Activated CD4-positive, alpha-beta memory T cell treated with anti-CD3 and anti-CD28 coated beads for 36 hours (primary cell): ENCODE measurements around the gene RBM39. TPM values are rescaled to one million over a fixed set of nuclear protein-coding genes. Genes with fewer than 3 reads are reported as not detected.

Source experiments
- CTCF ChIA-PET: fragments of 350-600 bp; sonication (Branson Sonifier 250); formaldehyde crosslinking; loops from one replicate; lab custom pipeline; 2021; ENCODE audit warnings: antibody characterized with exemption, inconsistent platforms; lab: Charles Lee
- POLR2A ChIA-PET: fragments of 350-600 bp; sonication (Branson Sonifier 250); formaldehyde crosslinking; loops from one replicate; lab custom pipeline; 2021; ENCODE audit warnings: antibody characterized with exemption; lab: Charles Lee
- DNase-seq: peaks from one replicate; pipeline ENCODE4 v3.0.0-alpha.2; 2020
- H3K27ac Mint-ChIP-seq: one replicate; pipeline ENCODE4 v1.8.0; 2021; ENCODE audit warnings: mixed read lengths
- H3K27me3 Mint-ChIP-seq: one replicate; pipeline ENCODE4 v1.8.0; 2021; ENCODE audit warnings: mixed read lengths
- H3K36me3 Mint-ChIP-seq: one replicate; pipeline ENCODE4 v1.8.0; 2021; ENCODE audit warnings: mixed read lengths
- H3K4me1 Mint-ChIP-seq: one replicate; pipeline ENCODE4 v1.8.0; 2021; ENCODE audit warnings: low read depth, mixed read lengths
- H3K4me3 Mint-ChIP-seq: one replicate; pipeline ENCODE4 v1.8.0; 2021; ENCODE audit warnings: mild to moderate bottlenecking, mixed read lengths
- H3K9me3 Mint-ChIP-seq: one replicate; pipeline ENCODE4 v1.8.0; 2021; ENCODE audit warnings: mixed read lengths
- intact Hi-C: fragments of 100-400 bp; cut with micrococcal nuclease; formaldehyde crosslinking; loops from one replicate; pipeline ENCODE4 v1.15.1; 2023
- total RNA-seq, 2 experiments: library from RNA; stranded (reverse); gene quantifications; one replicate each; pipeline ENCODE4 v1.2.3, GENCODE V29; 2021

RBM39 gene
- total RNA-seq, 2 experiments from 2014 or later: 243 to 259 TPM

- Mint-ChIP-seq H3K9me3 (no peaks in the 10 kb centered on the region), H3K36me3 (peaks cover 29% of the 10 kb centered on the region), H3K27me3 (no peaks in the 10 kb centered on the region), H3K4me1 (peaks cover 54% of the 10 kb centered on the region), H3K4me3 (peak overlapping the region; percentile 91), H3K27ac (peak overlapping the region; percentile 98)
- CTCF ChIA-PET: interaction anchor here (1.9 to 6.3 kb wide), 4 partner anchors 10 to 62 kb away, joined by 4 to 70 read pairs (median 8); partner anchors contain the start of genes NFS1, ROMO1 and SPAG4
- intact Hi-C loops: loop anchor here (1.0 to 5.0 kb wide), 5 partner anchors 80 to 360 kb away; partner anchors contain the start of genes CEP250, ERGIC3, PHF20 and RBM39
- DNase-seq: peak; percentile 35
- POLR2A ChIA-PET: interaction anchor here (1.7 to 6.8 kb wide), 4 partner anchors 44 to 208 kb away, joined by 6 to 93 read pairs (median 24); partner anchors contain the start of genes CEP250, PHF20, RBM39 and SPAG4
Measured at GRCh38 chr20:35662551-35662950, 79.5 kb downstream of the RBM39 start.

- Mint-ChIP-seq H3K4me3 (peak overlapping the region; percentile 91), H3K4me1 (peaks cover 61% of the 10 kb centered on the region), H3K27me3 (no peaks in the 10 kb centered on the region), H3K9me3 (no peaks in the 10 kb centered on the region), H3K27ac (peak overlapping the region; percentile 98), H3K36me3 (peaks cover 35% of the 10 kb centered on the region)
- CTCF ChIA-PET: interaction anchor here (1.5 to 6.3 kb wide), 3 partner anchors 43 to 292 kb away, joined by 3 to 70 read pairs (median 7); partner anchors contain the start of genes SCAND1 and SPAG4
- POLR2A ChIA-PET: interaction anchor here (1.2 to 6.8 kb wide), 4 partner anchors 39 to 171 kb away, joined by 3 to 93 read pairs (median 22); partner anchors contain the start of genes RBM39 and SPAG4
- DNase-seq: no peak
- intact Hi-C loops: loop anchor here (1.0 to 5.0 kb wide), 9 partner anchors 12 to 387 kb away; partner anchors contain the start of genes CEP250, ERGIC3, PHF20 and RBM39
Measured at GRCh38 chr20:35661908-35662307, 80.2 kb downstream of the RBM39 start.

- Mint-ChIP-seq H3K27me3 (no peaks in the 10 kb centered on the region), H3K4me3 (peak overlapping the region; percentile 91), H3K4me1 (peaks cover 64% of the 10 kb centered on the region), H3K9me3 (no peaks in the 10 kb centered on the region), H3K36me3 (peaks cover 37% of the 10 kb centered on the region), H3K27ac (peak overlapping the region; percentile 89)
- intact Hi-C loops: loop anchor here (1.0 to 5.0 kb wide), 8 partner anchors 11 to 388 kb away; partner anchors contain the start of genes CEP250, ERGIC3 and PHF20
- CTCF ChIA-PET: interaction anchor here (0.6 to 6.3 kb wide), 4 partner anchors 43 to 1121 kb away, joined by 3 to 70 read pairs (median 5); partner anchors contain the start of genes SCAND1 and SPAG4
- DNase-seq: no peak
- POLR2A ChIA-PET: interaction anchor here (0.5 to 6.8 kb wide), 8 partner anchors 9 to 170 kb away, joined by 3 to 93 read pairs (median 5); partner anchors contain the start of genes RBM39 and SPAG4
Measured at GRCh38 chr20:35661053-35661452, 81.0 kb downstream of the RBM39 start.

GRCh38 chr20:35660122-35660937 lies 81.7 kb downstream of the RBM39 start:
- Mint-ChIP-seq H3K4me1 (peaks cover 66% of the 10 kb centered on the region), H3K4me3 (peak overlapping the region; percentile 55), H3K36me3 (peaks cover 37% of the 10 kb centered on the region), H3K9me3 (no peaks in the 10 kb centered on the region), H3K27me3 (no peaks in the 10 kb centered on the region), H3K27ac (peak overlapping the region; percentile 89)
- intact Hi-C loops: loop anchor here (1.0 to 5.0 kb wide), 8 partner anchors 14 to 388 kb away; partner anchors contain the start of genes CEP250, ERGIC3 and PHF20
- CTCF ChIA-PET: interaction anchor here (1.5 to 6.3 kb wide), 3 partner anchors 42 to 294 kb away, joined by 3 to 70 read pairs (median 7); partner anchors contain the start of genes SCAND1 and SPAG4
- POLR2A ChIA-PET: interaction anchor here (0.6 to 6.8 kb wide), 8 partner anchors 8 to 170 kb away, joined by 3 to 93 read pairs (median 4); partner anchors contain the start of genes RBM39 and SPAG4
- DNase-seq: peak; percentile 72

GRCh38 chr20:35657271-35657670 lies 84.8 kb downstream of the RBM39 start:
- Mint-ChIP-seq H3K27ac (peak overlapping the region; percentile 30), H3K9me3 (no peaks in the 10 kb centered on the region), H3K36me3 (peaks cover 27% of the 10 kb centered on the region), H3K4me3 (no peak overlapping the region), H3K27me3 (no peaks in the 10 kb centered on the region), H3K4me1 (peaks cover 54% of the 10 kb centered on the region)
- POLR2A ChIA-PET: no interaction called here
- CTCF ChIA-PET: interaction anchor here (1.4 to 1.6 kb wide), 3 partner anchors 38 to 194 kb away, joined by 3 to 5 read pairs (median 5); no protein-coding TSS in a partner anchor
- intact Hi-C loops: no loop called here
- no peak for DNase-seq

GRCh38 chr20:35654415-35654814 lies 87.6 kb downstream of the RBM39 start:
- ChIA-PET CTCF (interaction anchor here (0.9 kb wide), 1 partner anchor 190 kb away, joined by 3 read pairs; no protein-coding TSS in a partner anchor), POLR2A (interaction anchor here (1.4 to 1.7 kb wide), 2 partner anchors 10 to 12 kb away, joined by 3 to 7 read pairs; partner anchors contain the start of genes CPNE1 and RBM12)
- Mint-ChIP-seq H3K9me3 (no peaks in the 10 kb centered on the region), H3K27me3 (no peaks in the 10 kb centered on the region), H3K4me3 (no peak overlapping the region), H3K4me1 (peaks cover 53% of the 10 kb centered on the region), H3K27ac (no peak overlapping the region), H3K36me3 (peaks cover 34% of the 10 kb centered on the region)
- no peak for DNase-seq
- intact Hi-C loops: no loop called here

GRCh38 chr20:35653893-35654292 lies 88.2 kb downstream of the RBM39 start:
- intact Hi-C loops: no loop called here
- H3K27me3 Mint-ChIP-seq: no peaks in the 10 kb centered on the region
- no peak overlapping the region for H3K4me3 Mint-ChIP-seq
- no peak overlapping the region for H3K27ac Mint-ChIP-seq
- DNase-seq: no peak
- H3K9me3 Mint-ChIP-seq: no peaks in the 10 kb centered on the region
- ChIA-PET CTCF (interaction anchor here (0.9 kb wide), 1 partner anchor 190 kb away, joined by 3 read pairs; no protein-coding TSS in a partner anchor), POLR2A (interaction anchor here (1.4 kb wide), 1 partner anchor 12 kb away, joined by 3 read pairs; no protein-coding TSS in a partner anchor)
- peaks cover 54% of the 10 kb centered on the region for H3K4me1 Mint-ChIP-seq
- H3K36me3 Mint-ChIP-seq: peaks cover 33% of the 10 kb centered on the region

Other genes with a start within 250 kb of the RBM39 start
- gene C20orf173, start 212.6 kb downstream of the RBM39 start, total RNA-seq: not detected
- gene ERGIC3, start 200.2 kb downstream of the RBM39 start, total RNA-seq: 100 to 1,000 TPM; 109 to 120 TPM
- gene SPAG4, start 126.4 kb downstream of the RBM39 start, total RNA-seq: 1 to 10 TPM; 7.5 to 9.4 TPM
- gene CPNE1, start 77.4 kb downstream of the RBM39 start, total RNA-seq: 100 to 1,000 TPM; 242 to 253 TPM
- gene RBM12, start 77.4 kb downstream of the RBM39 start, total RNA-seq: 100 to 1,000 TPM; 110 to 114 TPM
- 10 to 100 TPM; 36.9 to 40.8 TPM for gene NFS1, start 42.9 kb downstream of the RBM39 start, total RNA-seq
- 100 to 1,000 TPM; 141 to 142 TPM for gene ROMO1, start 42.9 kb downstream of the RBM39 start, total RNA-seq
- gene PHF20, start 29.8 kb upstream of the RBM39 start, total RNA-seq: 10 to 100 TPM; 49.1 to 50.5 TPM
- 10 to 100 TPM; 45.4 to 51.3 TPM for gene SCAND1, start 212.2 kb upstream of the RBM39 start, total RNA-seq
- gene CNBD2, start 226.3 kb upstream of the RBM39 start, total RNA-seq: 1 to 10 TPM; 4.0 to 4.2 TPM